H1 (cell line): Measurements from ENCODE around the gene DCTD. TPM values are rescaled to one million over a fixed set of nuclear protein-coding genes. Genes with fewer than 3 reads are reported as not detected.

Experiments
- CEBPB ChIP-seq: IDR thresholded peaks from 2 replicates; pipeline ENCODE4 v1.6.1; 2012; ENCODE audit warnings: low read depth, low read length
- SIRT6 ChIP-seq: IDR thresholded peaks from one replicate; pipeline ENCODE4 v1.7.1; 2012; ENCODE audit warnings: low read length, inconsistent platforms
- polyA plus RNA-seq, 7 experiments: library from polyadenylated mRNA; depleted of rRNA in 3 of 7; stranded (reverse) in 5 of 7; unstranded in 2 of 7; fragments of >200 nt in 5 of 7; fragments of 200-250 nt in 2 of 7; gene quantifications; 1 replicate in 5 of 7; 2 replicates in 1 of 7; 4 replicates in 1 of 7; pipeline versions ENCODE4 v1.2.1 to v1.2.3, GENCODE V29; 2011 to 2013; ENCODE audit warnings: missing spikeins in 2 of 7, mixed read lengths in 2 of 7
- total RNA-seq: library from RNA; stranded (reverse); fragmentation: NEBNext Ultra II Directional; extraction: Animal tissue kit (Norgen Biotek cat#: 25700); gene quantifications from 2 replicates; pipeline ENCODE4 v1.2.1, GENCODE V29; 2021

Gene DCTD
- total and polyA plus RNA-seq, 2 of the 8 experiments (the other 6 are each of a cell fraction or from before 2014, with no cell fraction given): 60.2 to 69.5 TPM

DNA sequence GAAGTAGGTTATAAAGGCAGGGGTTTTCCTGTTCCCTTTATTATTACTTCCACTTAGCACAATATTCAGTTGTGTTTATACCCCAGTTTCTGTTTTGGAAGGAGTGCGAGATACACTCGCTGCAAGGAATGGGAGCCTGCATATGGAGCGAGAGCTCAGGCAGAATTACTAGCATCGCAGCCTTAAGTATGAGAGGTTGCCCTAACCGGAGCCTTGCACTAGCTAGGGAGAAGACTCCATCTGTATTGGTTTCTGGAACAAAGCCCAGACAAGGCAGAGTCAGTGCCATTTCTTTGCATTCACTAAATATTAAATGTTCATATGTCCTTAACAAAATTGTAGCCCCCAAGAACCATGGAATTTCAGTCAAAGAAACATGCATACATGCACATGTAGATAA lies 6.2 kb upstream of the DCTD start (continued):
- TF ChIP-seq CEBPB (no peak), SIRT6 (no peak)
